Endothelial cell of hepatic sinusoid (primary cell): Measurements from ENCODE around the gene NKD1.

ENCODE experiments used
- in situ Hi-C: cut with HindIII; loops from 2 replicates; pipeline ENCODE4 v1.10.0; 2017; ENCODE audit warnings: low sequenced_read_pairs

NKD1 gene

GRCh38 chr16:50666658-50667496 is 118.7 kb downstream of the NKD1 start:
- in situ Hi-C loops = loop anchor here (5.0 kb wide), 1 partner anchor 55 kb away; no protein-coding TSS in a partner anchor

GRCh38 chr16:50667497-50668367 is 119.5 kb downstream of the NKD1 start:
- in situ Hi-C loops = loop anchor here (5.0 kb wide), 1 partner anchor 55 kb away; no protein-coding TSS in a partner anchor

- in situ Hi-C loops = loop anchor here (5.0 kb wide), 1 partner anchor 54 kb away; no protein-coding TSS in a partner anchor
Observed at GRCh38 chr16:50668368-50669008, 120.3 kb downstream of the NKD1 start.

- in situ Hi-C loops = loop anchor here (5.0 kb wide), 1 partner anchor 53 kb away; no protein-coding TSS in a partner anchor
Observed at GRCh38 chr16:50669741-50670140, 121.5 kb downstream of the NKD1 start.

GRCh38 chr16:50670476-50670875 is 122.3 kb downstream of the NKD1 start:
- in situ Hi-C loops = no loop called here

GRCh38 chr16:50671644-50672260 is 123.6 kb downstream of the NKD1 start:
- in situ Hi-C loops = no loop called here

- in situ Hi-C loops = no loop called here
Observed at GRCh38 chr16:50673496-50674275, 125.5 kb downstream of the NKD1 start.

- in situ Hi-C loops = no loop called here
Observed at GRCh38 chr16:50674831-50675230, 126.6 kb downstream of the NKD1 start.

GRCh38 chr16:50675686-50676610 is 127.8 kb downstream of the NKD1 start:
- in situ Hi-C loops = no loop called here

- in situ Hi-C loops = no loop called here
Observed at GRCh38 chr16:50676684-50677225, 128.6 kb downstream of the NKD1 start.

GRCh38 chr16:50677351-50677750 is 129.2 kb downstream of the NKD1 start:
- in situ Hi-C loops = no loop called here

- in situ Hi-C loops = no loop called here
Observed at GRCh38 chr16:50678531-50678930, 130.3 kb downstream of the NKD1 start.

- in situ Hi-C loops = no loop called here
Observed at GRCh38 chr16:50679266-50679665, 131.1 kb downstream of the NKD1 start.

- in situ Hi-C loops = no loop called here
Observed at GRCh38 chr16:50679676-50680555, 131.7 kb downstream of the NKD1 start.

- in situ Hi-C loops = no loop called here
Observed at GRCh38 chr16:50680556-50680893, 132.3 kb downstream of the NKD1 start.

- in situ Hi-C loops = no loop called here
Observed at GRCh38 chr16:50681021-50681885, 133.1 kb downstream of the NKD1 start, which contains the start of gene SNX20. Gene SNX20, minus strand, starts transcription at chr16:50681312. Its CDS starts 3,786 bp downstream, at chr16:50677526.
